Hematopoietic multipotent progenitor cell treated with erythropoietin and hydrocortisone succinate and interleukin-3 and kit ligand, for 8 days (in vitro differentiated cells): ENCODE data around the gene IL18RAP.

ENCODE experiments used
- DNase-seq: peaks from one replicate; pipeline ENCODE4 v3.0.0-alpha.2; 2015

The IL18RAP gene

DNA sequence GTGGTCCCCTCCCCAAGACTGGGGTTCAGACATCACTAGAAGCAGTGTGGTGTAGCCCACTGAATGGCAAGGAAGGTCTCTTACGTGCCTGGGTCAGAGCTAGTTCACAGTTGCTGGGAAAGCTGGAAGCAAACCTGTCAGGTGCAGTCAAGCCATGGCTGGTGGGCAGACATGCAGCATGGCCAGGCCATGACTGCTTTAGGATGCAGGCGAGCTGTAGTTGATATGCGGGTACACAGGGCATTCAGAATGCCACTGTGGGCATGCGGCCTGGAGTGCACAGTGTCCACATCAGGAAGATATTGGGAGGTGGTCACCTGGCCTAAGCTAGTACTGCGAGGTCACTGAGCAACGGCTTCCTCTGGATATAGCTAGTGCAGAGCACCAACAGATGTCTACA, 38.2 kb downstream of the IL18RAP start:
- DNase-seq: no peak

DNA sequence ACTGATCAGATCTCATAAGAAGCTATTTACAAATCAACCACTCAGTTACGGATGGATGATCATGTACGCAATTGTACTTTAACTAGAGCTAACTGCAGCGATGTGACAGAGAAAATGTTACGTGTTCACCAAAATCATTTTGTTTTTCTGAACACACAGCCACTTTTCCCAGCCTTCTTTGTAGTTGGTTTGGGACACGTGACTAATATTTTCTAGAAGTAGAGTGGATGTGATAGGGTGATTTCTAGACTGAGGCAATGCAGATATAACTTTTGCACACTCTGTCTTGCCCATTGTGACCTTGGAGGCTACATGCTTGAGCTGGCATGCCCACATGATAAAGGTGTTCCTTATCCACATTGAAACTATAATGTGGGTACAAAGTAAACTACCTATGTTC, 40.2 kb downstream of the IL18RAP start:
- DNase-seq: no peak

DNA sequence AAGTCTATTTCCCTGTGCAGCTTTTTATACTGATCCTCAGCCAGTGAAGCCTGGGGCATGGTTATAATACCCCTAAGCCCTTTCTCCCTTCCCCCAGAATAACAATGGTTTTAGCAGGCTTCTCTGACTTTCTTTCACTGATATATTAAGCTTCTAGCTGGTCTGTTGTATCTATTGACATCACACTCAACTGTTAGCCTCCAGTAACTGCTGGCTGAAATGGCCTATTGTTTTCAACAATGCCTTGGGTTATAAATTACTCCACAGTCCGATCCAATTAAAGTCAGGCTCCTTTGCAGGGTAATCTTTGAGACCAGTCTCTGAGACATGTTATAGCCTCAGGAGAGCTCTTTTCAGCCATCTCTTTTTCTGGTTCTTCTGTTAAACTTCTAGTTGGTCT, 47.2 kb downstream of the IL18RAP start:
- no peak for DNase-seq

DNA sequence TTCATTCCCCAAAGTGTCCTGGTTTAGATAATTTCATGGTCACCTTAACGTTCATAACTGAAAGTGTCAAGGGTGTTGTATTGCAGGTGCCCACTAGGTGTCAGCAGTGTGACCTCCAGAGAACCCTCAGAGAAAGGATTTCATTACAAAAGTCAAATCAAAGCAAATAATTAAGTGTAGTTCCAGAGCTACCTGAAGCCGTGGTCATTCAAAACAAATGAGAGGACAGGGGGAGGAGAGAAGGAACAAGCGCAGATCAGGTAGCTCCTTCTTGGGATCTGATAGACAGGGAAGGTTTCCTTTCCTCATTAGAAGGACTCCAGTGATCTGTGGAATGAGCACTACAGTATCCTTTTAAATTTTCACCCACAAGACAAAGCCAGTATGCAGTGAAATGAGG, 50.1 kb downstream of the IL18RAP start, which contains the start of gene SLC9A4:
Gene SLC9A4 (plus strand): TSS at position 207 of the 400 bp plus-strand sequence. CDS start 534 bp downstream, outside the sequence.
- DNase-seq: peak; percentile 43

DNA sequence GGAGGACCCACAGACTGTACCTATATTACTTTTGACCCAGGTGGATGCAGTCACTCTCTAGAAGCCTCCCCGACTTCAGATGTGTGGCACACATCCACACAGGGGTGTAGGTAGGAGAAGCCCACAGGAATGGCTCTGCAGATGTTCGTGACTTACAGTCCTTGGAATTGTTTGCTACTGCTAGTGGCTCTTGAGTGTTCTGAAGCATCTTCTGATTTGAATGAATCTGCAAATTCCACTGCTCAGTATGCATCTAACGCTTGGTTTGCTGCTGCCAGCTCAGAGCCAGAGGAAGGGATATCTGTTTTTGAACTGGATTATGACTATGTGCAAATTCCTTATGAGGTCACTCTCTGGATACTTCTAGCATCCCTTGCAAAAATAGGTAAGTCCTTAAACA, 50.7 kb downstream of the IL18RAP start:
- no peak for DNase-seq

DNA sequence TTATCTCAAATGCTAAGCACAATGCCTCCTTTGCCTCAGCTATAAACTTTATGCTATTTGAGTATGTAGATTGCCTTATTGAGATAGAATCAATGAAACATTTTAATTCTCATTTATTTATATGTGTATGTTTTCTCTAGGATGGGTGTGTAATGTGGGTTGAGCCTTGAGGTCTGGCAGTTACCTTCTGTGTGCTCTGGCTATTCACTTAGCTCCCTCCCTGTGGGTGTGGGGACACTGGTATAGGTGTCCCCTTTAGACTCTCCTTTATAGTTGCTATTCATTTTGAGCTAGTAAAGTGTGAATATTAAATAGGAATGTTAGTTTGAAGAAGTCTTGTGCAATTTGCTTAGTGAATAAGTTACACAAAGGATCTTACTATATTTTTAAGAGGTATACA, 51.8 kb downstream of the IL18RAP start:
- no peak for DNase-seq

DNA sequence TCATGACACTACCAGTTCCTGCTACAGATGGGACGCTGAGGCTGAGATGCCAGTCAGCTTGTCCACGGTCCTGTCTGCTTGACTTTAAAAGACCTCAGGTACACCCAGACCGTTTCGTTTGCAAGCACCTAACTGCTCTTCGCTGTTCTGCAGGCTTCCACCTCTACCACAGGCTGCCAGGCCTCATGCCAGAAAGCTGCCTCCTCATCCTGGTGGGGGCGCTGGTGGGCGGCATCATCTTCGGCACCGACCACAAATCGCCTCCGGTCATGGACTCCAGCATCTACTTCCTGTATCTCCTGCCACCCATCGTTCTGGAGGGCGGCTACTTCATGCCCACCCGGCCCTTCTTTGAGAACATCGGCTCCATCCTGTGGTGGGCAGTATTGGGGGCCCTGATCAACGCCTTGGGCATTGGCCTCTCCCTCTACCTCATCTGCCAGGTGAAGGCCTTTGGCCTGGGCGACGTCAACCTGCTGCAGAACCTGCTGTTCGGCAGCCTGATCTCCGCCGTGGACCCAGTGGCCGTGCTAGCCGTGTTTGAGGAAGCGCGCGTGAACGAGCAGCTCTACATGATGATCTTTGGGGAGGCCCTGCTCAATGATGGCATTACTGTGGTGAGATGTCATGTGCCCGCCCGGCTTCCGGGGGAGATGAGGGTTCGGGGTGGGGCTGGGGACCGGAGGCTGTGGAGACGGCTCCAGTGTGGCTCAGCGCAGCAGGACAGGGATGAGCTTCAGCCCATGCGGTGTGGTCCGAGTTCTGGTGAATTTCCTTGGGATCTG, 55.9 kb downstream of the IL18RAP start:
- no peak for DNase-seq

DNA sequence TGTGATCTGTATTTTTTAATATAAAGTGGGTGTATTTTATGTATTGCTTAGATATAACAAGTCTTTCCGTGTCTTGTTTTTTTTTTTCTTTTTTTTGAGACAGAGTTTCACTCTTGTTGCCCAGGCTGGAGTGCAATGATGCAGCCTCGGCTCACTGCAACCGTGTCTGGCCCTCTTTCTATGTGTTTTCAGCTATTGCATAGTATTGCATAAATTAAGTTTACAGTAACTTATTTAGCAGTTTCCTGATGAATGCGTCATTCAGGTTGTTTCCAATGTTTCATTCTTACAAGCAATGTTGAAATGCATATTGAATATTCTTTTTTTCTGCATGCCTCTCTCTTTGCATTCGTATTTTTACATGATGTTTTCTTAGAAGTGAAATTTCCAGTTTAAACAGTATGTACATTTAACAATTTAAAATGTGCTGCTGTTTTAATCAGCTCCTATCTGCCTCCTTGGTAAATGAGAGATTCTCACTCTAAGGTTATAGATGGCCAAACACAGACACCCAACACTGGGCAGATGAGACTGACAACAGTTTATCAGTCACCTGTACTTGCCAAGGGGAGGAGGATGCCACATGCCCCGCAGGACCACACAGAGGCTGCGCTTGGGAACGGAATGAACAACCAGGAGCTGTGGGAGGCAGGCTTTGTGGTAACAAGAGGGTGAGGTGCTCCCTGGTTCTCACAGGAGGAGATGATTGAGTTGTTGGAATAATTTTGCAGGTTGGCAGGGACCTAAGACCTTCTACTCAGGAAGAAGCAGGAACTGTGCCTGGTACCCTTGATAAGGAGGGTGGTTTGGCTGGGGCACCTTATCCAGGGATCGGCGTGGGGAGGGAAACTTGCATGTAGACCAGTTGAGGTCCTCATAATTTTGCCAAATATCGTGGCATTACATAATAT, 57.6 kb downstream of the IL18RAP start:
- no peak for DNase-seq

DNA sequence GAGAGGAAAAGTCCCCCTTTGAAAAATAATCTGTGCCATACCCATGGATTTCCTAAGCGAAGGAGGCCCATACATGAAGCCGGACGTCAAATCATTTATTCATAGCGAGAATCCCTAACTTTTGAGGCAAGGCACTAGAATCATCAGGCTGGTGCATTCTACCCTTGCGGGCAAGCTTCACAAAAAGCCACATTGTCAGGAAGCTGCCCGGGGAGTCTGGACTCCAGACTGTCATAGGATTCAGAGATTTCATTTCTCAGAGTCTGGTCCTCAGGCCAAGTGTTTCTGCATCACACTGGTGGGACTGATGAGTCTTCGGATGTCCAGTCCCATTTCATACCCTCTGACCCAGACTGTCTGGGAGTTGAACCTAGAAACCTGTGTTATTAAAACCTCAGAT, 59.0 kb downstream of the IL18RAP start:
- no peak for DNase-seq

DNA sequence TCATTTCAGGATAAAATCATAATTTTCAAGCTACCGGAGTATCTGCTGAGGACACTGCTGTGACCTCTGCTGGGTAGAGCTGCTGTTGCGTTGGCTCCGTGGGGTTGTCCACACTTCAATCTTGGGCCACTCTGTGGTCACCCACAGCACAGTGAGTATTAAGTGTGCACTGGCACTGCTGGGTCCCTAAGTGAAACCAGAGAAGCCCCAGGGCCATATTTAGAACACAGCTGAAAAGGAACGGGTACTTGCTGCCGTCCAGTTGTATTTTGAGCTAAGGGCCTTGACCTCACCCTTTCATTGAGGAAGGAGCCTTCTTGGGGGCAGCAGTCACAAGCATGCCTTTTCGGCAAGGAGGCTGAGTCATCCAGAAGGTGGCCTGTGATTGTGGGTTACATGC, 60.1 kb downstream of the IL18RAP start:
- no peak for DNase-seq

DNA sequence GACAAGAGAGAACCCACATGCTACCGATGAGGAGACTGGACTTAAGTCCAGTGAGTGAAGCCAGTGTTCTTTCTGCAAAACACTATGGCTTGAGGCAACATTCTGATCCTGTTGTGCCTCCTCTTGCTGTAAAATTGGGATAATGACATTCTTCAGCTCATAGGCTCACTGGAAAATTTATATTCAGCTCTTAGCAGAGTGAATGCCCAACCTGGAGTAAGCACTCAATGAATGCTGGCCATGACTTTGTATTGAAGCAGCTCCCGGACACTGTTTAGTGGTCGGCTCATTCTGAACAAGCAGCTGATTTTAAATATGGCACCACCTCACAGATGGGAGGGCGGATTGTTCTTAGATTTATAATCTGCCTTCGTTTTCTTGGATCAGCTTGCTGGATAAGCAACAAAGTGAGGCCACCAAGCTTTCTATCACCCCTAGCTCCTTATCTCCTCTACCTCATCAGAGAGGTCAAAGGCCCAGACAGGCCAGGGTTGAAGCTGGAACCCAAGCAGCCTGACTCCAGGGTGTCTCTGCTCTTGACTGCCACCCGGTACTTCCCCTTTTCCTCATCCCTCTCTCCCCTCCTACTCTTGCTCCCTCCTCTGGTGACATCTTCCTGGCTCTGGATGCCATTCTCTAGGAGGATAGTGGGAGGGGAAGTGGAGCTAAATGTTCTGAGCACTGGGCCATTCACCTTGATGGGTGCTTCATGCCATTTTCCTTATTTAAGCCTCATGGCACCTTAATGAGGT, 61.5 kb downstream of the IL18RAP start:
- DNase-seq: no peak

DNA sequence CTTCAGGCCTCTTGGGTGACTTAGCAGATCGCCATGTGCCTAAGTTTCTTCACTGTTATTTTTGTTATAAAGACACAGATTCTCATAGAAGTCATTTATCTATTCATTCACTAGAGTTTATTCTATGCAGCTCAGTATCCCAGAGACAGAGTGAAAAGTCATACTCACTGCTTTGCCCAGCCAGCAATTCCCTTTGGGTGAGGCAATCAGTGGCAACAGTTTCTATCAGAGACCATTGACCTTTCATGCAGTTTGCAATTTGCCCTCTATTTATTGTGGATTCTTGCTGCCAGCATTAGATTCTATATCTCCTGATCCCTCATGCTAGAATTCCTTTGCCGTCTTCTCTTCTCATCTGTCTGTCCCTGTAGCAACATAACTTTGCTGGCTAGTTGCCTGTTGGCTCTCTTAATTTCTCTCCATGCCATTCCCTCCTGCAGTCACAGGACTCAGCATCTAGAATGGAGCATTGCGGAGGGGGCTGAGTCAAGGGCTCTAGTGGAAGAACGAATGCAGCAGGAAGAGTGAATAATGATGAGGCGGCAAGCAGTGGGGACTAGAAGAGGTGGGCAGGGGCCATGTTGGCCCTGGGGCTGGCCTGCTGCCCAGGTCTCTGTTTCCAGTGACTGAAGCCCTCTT, 62.3 kb downstream of the IL18RAP start:
- DNase-seq: no peak

DNA sequence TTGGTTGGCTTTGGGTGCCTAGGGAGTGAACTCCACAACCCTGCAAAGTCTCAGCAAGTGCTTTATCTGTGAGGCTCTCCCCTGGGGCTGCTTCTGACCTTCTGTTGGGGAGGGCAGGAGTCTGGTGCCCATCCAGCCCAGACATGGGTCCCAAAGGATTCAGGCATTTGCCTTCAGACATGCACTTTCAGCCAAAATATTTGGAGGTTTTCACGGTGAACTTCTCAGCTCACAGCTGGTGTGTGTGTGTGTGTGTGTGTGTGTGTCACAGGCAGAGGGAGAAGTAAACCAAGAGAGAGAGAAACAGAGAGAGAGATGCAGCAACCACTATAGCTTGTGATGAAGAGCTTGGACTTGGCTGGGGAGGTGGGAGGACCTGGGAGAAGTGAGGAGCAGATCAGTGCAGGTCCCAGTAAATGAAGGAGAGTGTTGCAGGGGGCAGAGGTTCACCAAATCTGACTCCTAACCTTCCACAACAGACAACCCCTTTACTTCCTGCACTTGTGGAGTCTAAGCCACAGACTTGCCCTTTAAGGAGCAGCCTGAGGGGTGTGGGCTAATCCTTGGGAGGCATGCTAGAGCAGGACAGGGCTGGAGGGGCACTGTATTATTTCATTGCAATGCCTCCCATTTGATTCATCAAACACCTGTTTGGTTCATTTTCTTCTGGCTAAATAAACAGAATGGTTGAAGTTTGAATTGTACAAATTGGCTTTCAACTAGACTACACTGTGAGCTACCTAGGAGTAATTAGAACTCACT, 64.2 kb downstream of the IL18RAP start:
- DNase-seq: no peak

DNA sequence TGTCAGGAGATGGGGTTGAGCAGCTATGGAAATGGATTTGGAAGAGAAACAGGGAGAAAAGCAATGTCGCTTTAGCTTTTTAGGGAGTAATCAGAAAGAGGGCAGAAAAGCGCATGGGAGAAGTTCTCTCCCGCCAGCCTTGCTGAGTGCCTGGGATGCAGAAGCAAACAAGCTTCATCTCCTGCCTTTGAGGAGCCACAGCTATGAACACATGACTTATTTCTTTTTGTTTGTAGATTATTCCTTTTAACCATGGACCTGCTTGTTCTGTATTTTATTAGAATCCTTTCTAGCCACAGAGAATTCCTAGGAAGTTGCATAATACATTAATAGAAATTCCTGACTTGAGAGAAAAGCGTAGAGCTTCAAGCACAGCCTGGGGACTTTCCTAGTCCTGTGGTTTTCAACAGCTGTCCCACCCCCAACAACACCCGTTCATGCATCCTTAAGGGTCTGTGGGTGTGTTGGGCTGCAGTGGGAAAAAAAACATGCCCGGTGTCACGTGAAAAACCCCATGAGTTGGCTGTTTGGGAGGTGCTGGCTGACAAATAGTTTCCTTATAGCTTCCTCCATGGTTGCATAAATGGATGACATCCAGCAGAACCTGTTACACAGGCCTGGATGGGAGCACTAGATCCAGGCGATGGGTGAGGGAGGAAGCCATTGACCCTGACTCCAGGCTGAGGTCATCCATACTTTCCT, 65.0 kb downstream of the IL18RAP start:
- DNase-seq: no peak

DNA sequence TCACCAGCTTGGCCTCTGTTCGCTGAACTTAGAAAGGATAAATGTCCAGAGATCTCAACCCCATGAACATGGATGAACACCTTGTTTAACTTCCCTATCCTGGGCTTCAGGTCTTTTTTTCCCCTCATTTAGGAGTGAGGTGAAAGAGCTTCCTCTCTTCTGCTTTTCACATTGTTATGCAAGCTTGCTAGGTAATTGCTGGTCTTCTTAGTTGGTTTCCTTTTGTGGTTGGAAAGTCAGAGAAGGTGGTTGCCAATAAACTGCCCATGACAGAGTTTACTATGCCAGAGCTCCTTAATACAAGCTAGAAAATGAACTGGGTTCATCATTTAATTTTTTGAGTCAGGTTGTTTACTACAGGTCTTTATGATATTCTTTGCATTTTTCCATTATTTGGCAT, 66.7 kb downstream of the IL18RAP start:
- no peak for DNase-seq

DNA sequence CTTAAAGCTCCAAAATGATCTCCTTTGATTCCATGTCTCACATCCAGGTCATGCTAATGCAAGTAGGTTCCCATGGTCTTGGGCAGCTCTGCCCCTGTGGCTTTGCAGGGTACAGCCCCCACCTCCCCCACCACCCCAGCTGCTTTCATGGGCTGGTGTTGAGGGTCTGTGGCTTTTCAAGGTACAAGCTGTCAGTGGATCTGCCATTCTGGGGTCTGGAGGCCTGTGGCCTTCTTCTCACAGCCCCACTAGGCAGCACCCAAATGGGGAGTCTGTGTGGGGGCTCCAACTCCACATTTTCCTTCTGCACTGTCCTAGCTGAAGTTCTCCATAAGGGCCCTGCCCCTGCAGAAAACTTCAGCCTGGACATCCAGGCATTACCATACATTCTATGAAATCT, 69.0 kb downstream of the IL18RAP start:
- DNase-seq: no peak

DNA sequence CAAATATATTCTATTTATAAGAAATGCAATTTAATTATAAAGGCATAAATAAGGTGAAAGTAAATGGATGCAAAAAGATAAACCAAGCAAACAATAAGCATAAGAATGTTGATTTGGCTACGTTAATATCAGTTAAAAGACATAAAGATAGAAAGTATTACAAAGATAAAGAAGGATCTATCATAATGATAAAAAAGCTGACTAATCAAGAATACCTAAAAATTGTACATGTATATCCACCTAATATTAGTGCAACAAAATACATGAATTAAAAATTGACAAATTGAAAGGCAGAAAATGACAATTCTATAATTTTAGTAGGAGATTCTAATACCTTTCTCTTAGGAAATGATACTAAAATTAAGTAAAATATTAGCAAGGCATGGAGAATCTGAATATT, 71.6 kb downstream of the IL18RAP start:
- DNase-seq: no peak

DNA sequence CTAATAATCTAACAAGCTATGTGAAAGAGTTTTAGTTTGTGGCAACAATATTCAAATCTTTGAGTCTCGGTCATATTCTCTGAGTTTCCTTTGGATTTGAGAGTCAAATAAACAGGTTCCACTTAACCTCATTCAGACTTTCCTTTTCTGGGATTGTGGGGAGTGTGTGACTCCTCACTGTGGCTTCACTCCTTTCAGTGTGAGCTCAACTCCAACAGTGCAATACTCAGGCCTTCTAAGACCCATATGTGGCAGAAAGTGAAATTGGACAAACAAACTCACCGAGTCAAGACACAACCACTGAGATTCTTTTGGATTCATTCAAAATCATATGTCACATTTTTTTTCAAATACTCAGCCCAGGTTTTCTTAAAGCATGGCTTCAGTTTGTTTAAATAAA, 75.5 kb downstream of the IL18RAP start:
- no peak for DNase-seq

DNA sequence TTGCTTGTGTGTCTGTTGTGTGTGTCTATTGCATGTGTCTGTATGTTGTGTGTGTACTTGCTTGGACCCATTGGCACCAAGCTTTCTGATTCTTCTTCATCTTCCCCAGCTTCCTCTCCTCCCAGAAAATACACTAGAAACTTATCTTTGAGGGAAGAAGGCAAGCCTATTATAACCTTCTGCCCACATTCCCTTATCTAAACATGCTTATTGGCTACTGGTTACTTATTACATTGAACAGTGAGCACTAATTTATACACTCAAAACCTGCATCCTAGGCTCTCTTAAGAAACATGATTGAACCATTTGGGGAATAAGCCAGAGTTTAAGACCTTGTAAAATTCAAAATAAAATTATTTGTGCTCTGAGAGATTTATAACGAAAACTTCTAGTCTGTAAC, 76.6 kb downstream of the IL18RAP start:
- DNase-seq: no peak
